Fibroblast of lung (primary cell): ENCODE results near the gene LYPD1. TPM values are rescaled to one million over a fixed set of nuclear protein-coding genes. Genes with fewer than 3 reads are reported as not detected.

Source experiments
- DNase-seq, 2 donors: peaks; one replicate each; pipeline versions ENCODE4 v3.0.0 to v3.0.0-alpha.2; 2010; ENCODE audit warnings: low read depth in 2 of 2
- H2AFZ ChIP-seq: 2 replicates; pipeline ENCODE4 v1.5.1; 2012; ENCODE audit warnings: low read length, control low read depth, inconsistent platforms
- H3K27ac ChIP-seq: 2 replicates; pipeline ENCODE4 v1.5.1; 2011; ENCODE audit warnings: low read length, control low read depth; ENCODE audit not compliant: insufficient read depth
- H3K27me3 ChIP-seq: 2 replicates; pipeline ENCODE4 v1.5.1; 2011; ENCODE audit warnings: mild to moderate bottlenecking, low read length; ENCODE audit not compliant: control insufficient read depth, insufficient read depth
- H3K36me3 ChIP-seq: 2 replicates; pipeline ENCODE4 v1.5.1; 2011; ENCODE audit warnings: low read length; ENCODE audit not compliant: control insufficient read depth, insufficient read depth
- H3K4me1 ChIP-seq: 2 replicates; pipeline ENCODE4 v1.5.1; 2011; ENCODE audit warnings: low read length; ENCODE audit not compliant: control insufficient read depth, insufficient read depth; ENCODE audit errors: extremely low read depth
- H3K4me2 ChIP-seq: 2 replicates; pipeline ENCODE4 v1.5.1; 2011; ENCODE audit warnings: low read length, control low read depth; ENCODE audit not compliant: insufficient read depth; ENCODE audit errors: extremely low read depth
- H3K4me3 ChIP-seq, 4 experiments: fragments of 200-600 bp in 1 of 4; sonication (generic) in 1 of 4; replicated peaks in 1 of 4; 2 replicates each; pipeline ENCODE4 v1.5.1; 2011 to 2016; ENCODE audit warnings: low read length in 4 of 4, low read depth in 3 of 4, mild to moderate bottlenecking in 3 of 4, control low read depth in 2 of 4, inconsistent platforms in 1 of 4, mixed read lengths in 1 of 4; ENCODE audit not compliant: insufficient read depth in 1 of 4; ENCODE audit errors: control extremely low read depth in 1 of 4
- H3K79me2 ChIP-seq: 2 replicates; pipeline ENCODE4 v1.5.1; 2012; ENCODE audit warnings: mild to moderate bottlenecking, low read length, inconsistent platforms; ENCODE audit not compliant: control insufficient read depth, insufficient read depth
- H3K9ac ChIP-seq: 2 replicates; pipeline ENCODE4 v1.5.1; 2011; ENCODE audit warnings: mild to moderate bottlenecking, low read length, control low read depth; ENCODE audit not compliant: insufficient read depth
- H3K9me3 ChIP-seq: 2 replicates; pipeline ENCODE4 v1.5.1; 2012; ENCODE audit warnings: low read depth, low read length; ENCODE audit not compliant: control insufficient read depth, insufficient read depth
- H4K20me1 ChIP-seq: 2 replicates; pipeline ENCODE4 v1.5.1; 2011; ENCODE audit warnings: low read length; ENCODE audit not compliant: control insufficient read depth, insufficient read depth; ENCODE audit errors: extremely low read depth
- CTCF ChIP-seq, 2 donors: IDR thresholded peaks in 1 of 2; conservative IDR thresholded peaks in 1 of 2; 1 replicate in 1 of 2; 2 replicates in 1 of 2; pipeline ENCODE4 v1.5.1; 2011 to 2012; ENCODE audit warnings: low read length in 2 of 2, control low read depth in 1 of 2, inconsistent platforms in 1 of 2, low read depth in 1 of 2, mild to moderate bottlenecking in 1 of 2
- EZH2 ChIP-seq: IDR thresholded peaks from 2 replicates; pipeline ENCODE4 v1.5.1; 2012; ENCODE audit warnings: low read length, control low read depth, mild to moderate bottlenecking; ENCODE audit errors: missing control alignments
- polyA plus RNA-seq, 2 donors: library from polyadenylated mRNA; depleted of rRNA in 1 of 2; stranded (reverse) in 1 of 2; unstranded in 1 of 2; fragments of >200 nt; gene quantifications; 2 replicates each; pipeline ENCODE4 v1.2.1, GENCODE V29; 2011 to 2012; ENCODE audit warnings: missing spikeins in 1 of 2
- total RNA-seq: library from RNA; depleted of rRNA; stranded (reverse); fragments of >200 nt; gene quantifications from 2 replicates; pipeline ENCODE4 v1.2.1, GENCODE V29; 2014

Gene LYPD1
- total and polyA plus RNA-seq, 2 donors (not counting 1 experiment from before 2014, with no cell fraction given) = 0.17 to 4.3 TPM

GRCh38 chr2:132598536-132598935, 71.5 kb downstream of the LYPD1 start:
- no peak overlapping the region for H3K27ac ChIP-seq
- H3K4me2 ChIP-seq = no peak overlapping the region
- no peak overlapping the region for H2AFZ ChIP-seq
- H3K9me3 ChIP-seq = no peaks in the 10 kb centered on the region
- H3K9ac ChIP-seq = no peak overlapping the region
- no peaks in the 10 kb centered on the region for H3K79me2 ChIP-seq
- TF ChIP-seq EZH2 (no peak), CTCF (conservative IDR thresholded peaks at IDR 0.05 in 1 of 2, IDR thresholded peaks at IDR 0.05 in 1 of 2; ENCODE audit: low read depth in 1 of 2, low read length in 2 of 2) (no peak)
- DNase-seq = no peak
- no peaks in the 10 kb centered on the region for H3K27me3 ChIP-seq
- no peaks in the 10 kb centered on the region for H3K4me1 ChIP-seq
- no peaks in the 10 kb centered on the region for H3K36me3 ChIP-seq
- H4K20me1 ChIP-seq = no peaks in the 10 kb centered on the region
- H3K4me3 ChIP-seq = no peak overlapping the region

- no peak overlapping the region for H3K9ac ChIP-seq
- H3K79me2 ChIP-seq = no peaks in the 10 kb centered on the region
- H2AFZ ChIP-seq = no peak overlapping the region
- H3K9me3 ChIP-seq = no peaks in the 10 kb centered on the region
- no peak for TF ChIP-seq EZH2
- no peaks in the 10 kb centered on the region for H4K20me1 ChIP-seq
- H3K27ac ChIP-seq = no peak overlapping the region
- no peak for DNase-seq
- H3K4me2 ChIP-seq = no peak overlapping the region
- H3K4me3 ChIP-seq = no peak overlapping the region
- no peaks in the 10 kb centered on the region for H3K36me3 ChIP-seq
- no peaks in the 10 kb centered on the region for H3K4me1 ChIP-seq
- H3K27me3 ChIP-seq = no peaks in the 10 kb centered on the region
Measured at GRCh38 chr2:132597831-132598230, 72.2 kb downstream of the LYPD1 start.

GRCh38 chr2:132597166-132597565, 72.8 kb downstream of the LYPD1 start:
- H4K20me1 ChIP-seq = no peaks in the 10 kb centered on the region
- DNase-seq = no peak
- no peak overlapping the region for H3K4me2 ChIP-seq
- TF ChIP-seq EZH2 (no peak), CTCF (conservative IDR thresholded peaks at IDR 0.05 in 1 of 2, IDR thresholded peaks at IDR 0.05 in 1 of 2; ENCODE audit: low read depth in 1 of 2, low read length in 2 of 2) (no peak)
- H3K27me3 ChIP-seq = no peaks in the 10 kb centered on the region
- no peaks in the 10 kb centered on the region for H3K4me1 ChIP-seq
- no peak overlapping the region for H3K9ac ChIP-seq
- H3K36me3 ChIP-seq = no peaks in the 10 kb centered on the region
- no peaks in the 10 kb centered on the region for H3K9me3 ChIP-seq
- no peaks in the 10 kb centered on the region for H3K79me2 ChIP-seq
- H3K4me3 ChIP-seq = no peak overlapping the region
- no peak overlapping the region for H2AFZ ChIP-seq
- H3K27ac ChIP-seq = no peak overlapping the region
